Panc1 (cell line): Measurements from ENCODE around the gene APOB.

Experiments used
- POLR2AphosphoS5 ChIP-seq: IDR thresholded peaks from 2 replicates; pipeline ENCODE4 v1.6.1; 2012; ENCODE audit warnings: mild to moderate bottlenecking, low read depth, low read length, moderate library complexity
- SIN3A ChIP-seq: IDR thresholded peaks from 2 replicates; pipeline ENCODE4 v1.6.1; 2012; ENCODE audit warnings: low read depth, mild to moderate bottlenecking, low read length, moderate library complexity, borderline replicate concordance; ENCODE audit not compliant: insufficient read depth
- TCF7L2 ChIP-seq: IDR thresholded peaks from 2 replicates; pipeline ENCODE4 v1.6.1; 2011; ENCODE audit warnings: mild to moderate bottlenecking, low read depth, low read length, inconsistent platforms
- TF ChIP-seq, protein P1 (sequence below): fragments of 450-650 bp; IDR thresholded peaks from 2 replicates; pipeline ENCODE4 v1.5.1; 2017; ENCODE audit warnings: mild to moderate bottlenecking
- TF ChIP-seq, protein P2 (sequence below), 2 experiments: IDR thresholded peaks; 2 replicates each; pipeline ENCODE4 v1.6.1; 2011 to 2012; ENCODE audit warnings: low read depth in 2 of 2, control low read depth in 1 of 2, low read length in 1 of 2, mild to moderate bottlenecking in 1 of 2, moderate library complexity in 1 of 2; ENCODE audit not compliant: insufficient read depth in 1 of 2

DNA sequence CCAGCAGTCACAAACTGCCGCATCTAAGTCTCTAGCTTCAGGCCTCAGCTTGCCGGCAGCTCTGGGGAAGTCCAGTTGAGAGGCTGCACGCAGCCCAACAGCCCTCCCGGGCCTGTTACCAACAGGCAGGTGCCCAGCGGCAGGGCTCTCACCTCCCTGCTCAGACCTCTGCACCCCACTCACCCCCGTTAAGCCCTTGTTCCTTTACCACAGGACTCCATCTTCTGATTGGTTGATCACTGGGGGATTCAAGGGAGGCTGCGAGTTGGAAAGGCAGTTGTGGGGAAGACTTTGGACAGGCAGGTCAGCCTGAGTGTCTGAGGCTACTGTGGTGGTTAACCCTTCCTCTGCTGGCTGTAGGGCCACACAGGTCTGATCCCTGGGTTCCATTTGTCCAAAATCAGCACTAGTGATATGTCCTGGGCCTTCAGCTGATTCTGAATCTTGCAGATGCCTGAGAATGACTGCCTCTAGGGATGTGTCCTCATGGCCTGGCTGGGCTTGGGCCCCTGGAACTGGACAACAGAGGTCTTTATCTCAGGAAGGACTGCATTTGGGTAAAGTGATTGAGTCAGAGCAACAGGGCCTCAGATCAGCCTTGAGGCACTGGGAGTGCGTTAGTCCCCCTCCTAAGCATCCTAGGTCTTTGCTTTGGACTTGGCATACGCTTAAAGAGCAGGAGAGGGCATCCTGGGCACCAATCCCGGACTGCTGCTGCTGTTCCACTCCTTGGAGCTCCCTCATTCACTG lies 88.4 kb downstream of the APOB start:
- TF ChIP-seq TCF7L2: no peak
- TF ChIP-seq, protein P1, sequence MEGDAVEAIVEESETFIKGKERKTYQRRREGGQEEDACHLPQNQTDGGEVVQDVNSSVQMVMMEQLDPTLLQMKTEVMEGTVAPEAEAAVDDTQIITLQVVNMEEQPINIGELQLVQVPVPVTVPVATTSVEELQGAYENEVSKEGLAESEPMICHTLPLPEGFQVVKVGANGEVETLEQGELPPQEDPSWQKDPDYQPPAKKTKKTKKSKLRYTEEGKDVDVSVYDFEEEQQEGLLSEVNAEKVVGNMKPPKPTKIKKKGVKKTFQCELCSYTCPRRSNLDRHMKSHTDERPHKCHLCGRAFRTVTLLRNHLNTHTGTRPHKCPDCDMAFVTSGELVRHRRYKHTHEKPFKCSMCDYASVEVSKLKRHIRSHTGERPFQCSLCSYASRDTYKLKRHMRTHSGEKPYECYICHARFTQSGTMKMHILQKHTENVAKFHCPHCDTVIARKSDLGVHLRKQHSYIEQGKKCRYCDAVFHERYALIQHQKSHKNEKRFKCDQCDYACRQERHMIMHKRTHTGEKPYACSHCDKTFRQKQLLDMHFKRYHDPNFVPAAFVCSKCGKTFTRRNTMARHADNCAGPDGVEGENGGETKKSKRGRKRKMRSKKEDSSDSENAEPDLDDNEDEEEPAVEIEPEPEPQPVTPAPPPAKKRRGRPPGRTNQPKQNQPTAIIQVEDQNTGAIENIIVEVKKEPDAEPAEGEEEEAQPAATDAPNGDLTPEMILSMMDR: no peak
- no peak for TF ChIP-seq POLR2AphosphoS5
- no peak for TF ChIP-seq SIN3A
- TF ChIP-seq, protein P2, sequence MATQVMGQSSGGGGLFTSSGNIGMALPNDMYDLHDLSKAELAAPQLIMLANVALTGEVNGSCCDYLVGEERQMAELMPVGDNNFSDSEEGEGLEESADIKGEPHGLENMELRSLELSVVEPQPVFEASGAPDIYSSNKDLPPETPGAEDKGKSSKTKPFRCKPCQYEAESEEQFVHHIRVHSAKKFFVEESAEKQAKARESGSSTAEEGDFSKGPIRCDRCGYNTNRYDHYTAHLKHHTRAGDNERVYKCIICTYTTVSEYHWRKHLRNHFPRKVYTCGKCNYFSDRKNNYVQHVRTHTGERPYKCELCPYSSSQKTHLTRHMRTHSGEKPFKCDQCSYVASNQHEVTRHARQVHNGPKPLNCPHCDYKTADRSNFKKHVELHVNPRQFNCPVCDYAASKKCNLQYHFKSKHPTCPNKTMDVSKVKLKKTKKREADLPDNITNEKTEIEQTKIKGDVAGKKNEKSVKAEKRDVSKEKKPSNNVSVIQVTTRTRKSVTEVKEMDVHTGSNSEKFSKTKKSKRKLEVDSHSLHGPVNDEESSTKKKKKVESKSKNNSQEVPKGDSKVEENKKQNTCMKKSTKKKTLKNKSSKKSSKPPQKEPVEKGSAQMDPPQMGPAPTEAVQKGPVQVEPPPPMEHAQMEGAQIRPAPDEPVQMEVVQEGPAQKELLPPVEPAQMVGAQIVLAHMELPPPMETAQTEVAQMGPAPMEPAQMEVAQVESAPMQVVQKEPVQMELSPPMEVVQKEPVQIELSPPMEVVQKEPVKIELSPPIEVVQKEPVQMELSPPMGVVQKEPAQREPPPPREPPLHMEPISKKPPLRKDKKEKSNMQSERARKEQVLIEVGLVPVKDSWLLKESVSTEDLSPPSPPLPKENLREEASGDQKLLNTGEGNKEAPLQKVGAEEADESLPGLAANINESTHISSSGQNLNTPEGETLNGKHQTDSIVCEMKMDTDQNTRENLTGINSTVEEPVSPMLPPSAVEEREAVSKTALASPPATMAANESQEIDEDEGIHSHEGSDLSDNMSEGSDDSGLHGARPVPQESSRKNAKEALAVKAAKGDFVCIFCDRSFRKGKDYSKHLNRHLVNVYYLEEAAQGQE (IDR thresholded peaks at IDR 0.05; ENCODE audit: insufficient read depth in 1 of 2, low read depth in 2 of 2, low read length in 1 of 2): no peak
